HK-2 (cell line): ENCODE results near the gene LSM3.
A peak's percentile ranks its signal among the peaks of the same experiment; 100 is the strongest.

Experiments used
- DNase-seq: peaks from one replicate; pipeline ENCODE4 v3.0.0-alpha.2; 2018; ENCODE audit not compliant: unreplicated experiment

LSM3 gene

DNA sequence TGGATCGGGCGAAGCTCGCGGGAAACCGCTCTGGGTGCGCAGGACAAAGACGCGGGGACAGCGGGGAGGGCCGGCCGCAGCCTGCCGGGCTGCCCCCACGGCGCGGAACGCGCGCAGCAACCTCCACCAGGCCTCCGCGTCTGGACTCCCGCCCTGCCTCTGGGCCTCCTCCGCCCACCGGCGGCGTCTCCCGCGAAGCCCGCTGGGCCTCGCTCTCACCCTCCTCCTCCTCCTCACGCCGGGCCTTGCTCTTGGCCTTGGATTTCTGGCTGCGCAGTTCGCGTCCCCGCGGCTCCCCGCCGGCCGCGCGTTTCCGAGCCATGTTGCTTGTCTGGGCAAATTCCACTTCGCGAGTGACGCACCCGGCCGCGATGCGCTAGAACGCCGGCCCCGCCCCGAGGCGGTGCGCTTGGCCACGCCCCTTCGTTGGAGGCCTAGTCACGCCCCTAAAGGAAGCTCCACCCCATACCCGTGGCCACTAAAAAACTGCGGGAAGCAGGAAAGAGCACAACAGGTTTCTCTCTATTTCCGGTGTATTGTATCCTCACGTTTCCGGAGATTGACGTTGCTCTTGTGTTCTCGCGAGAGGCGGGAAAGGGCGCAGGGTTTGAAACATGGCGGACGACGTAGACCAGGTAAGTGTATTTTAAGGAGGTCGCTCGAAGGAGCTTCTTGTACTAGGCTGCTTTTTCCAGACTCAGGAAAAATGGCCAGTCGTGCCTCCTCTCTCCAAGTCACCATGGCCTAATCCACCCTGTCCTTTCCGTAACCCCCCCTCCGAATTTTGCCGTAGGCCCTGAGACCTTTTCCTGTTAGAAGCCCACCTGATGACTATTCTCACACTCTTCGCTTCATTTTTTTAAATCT, at the start of gene LSM3, which contains the start of gene XPC:
LSM3 (plus strand) TSS at position 571 of the 867 bp plus-strand sequence; CDS start at position 615, 44 bp downstream.
XPC (minus strand) TSS at position 355 of the 867 bp plus-strand sequence; CDS start at position 322, 33 bp downstream.
- DNase-seq: peak; percentile 90

- DNase-seq: no peak
Observed at GRCh38 chr3:14129296-14129695, 49.3 kb upstream of the LSM3 start.

GRCh38 chr3:14130230-14130629, 48.4 kb upstream of the LSM3 start:
- DNase-seq: no peak

GRCh38 chr3:14130707-14131106, 47.9 kb upstream of the LSM3 start:
- DNase-seq: no peak

DNA sequence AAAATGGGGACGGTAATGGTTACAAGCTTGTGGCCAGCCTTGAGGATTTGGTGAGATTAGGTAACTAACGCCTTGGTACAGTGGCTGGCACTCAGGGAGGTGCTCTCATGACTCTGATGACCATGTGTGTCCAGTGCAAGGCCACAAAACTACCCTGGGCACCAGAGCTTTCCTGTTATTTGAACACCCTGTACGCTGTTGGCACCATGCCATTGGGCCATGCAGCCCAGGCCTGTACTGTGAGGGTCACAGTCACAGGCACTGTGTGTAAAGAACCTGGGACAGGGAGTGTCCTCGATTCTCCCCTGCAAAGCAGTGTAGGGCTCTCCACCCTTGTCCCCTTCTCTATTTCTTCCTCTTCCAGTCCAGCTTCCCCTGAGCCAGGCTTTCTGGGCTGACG, 47.5 kb upstream of the LSM3 start:
- DNase-seq: no peak

DNA sequence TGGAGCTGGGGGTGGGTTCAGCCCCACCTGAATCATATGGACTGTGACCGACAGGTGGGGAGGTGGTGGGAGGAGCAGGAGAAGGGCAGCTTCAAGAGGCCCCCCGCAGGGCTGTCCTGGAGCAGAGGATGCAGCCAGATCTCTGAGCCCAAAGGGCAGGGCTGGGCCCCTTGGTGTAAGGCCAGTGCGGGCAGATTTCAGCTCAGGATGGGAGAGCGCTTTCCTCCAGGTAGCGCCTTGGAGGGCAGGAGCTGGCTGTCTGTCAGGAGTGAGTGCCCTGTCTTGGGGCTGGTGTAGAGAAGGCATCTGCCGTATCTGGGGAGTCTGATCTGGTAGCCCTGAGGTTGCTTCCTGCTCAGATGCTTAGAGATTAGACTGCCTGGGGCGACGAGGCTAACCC, 46.5 kb upstream of the LSM3 start:
- no peak for DNase-seq

DNA sequence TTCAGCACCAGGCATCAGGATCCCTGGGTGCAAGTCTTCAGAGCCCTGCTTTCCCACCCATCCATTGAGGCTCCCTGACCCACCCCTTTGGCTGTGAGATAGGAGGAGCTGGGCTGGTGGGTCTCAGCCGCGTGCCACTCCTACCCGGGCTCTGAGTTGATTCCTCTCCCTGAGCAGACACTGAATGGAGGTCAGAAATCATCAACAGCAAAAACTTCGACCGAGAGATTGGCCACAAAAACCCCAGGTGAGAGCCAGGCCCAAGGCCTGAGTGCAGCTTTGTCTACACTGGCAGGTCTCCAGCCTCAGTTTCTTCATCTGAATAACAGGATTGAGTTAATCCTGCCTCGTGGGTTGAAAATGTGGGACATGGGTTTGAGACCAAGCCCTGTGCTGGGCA, 45.9 kb upstream of the LSM3 start:
- no peak for DNase-seq

- no peak for DNase-seq
Observed at GRCh38 chr3:14133188-14133800, 45.3 kb upstream of the LSM3 start.

GRCh38 chr3:14133876-14134275, 44.7 kb upstream of the LSM3 start:
- no peak for DNase-seq

- DNase-seq: no peak
Observed at GRCh38 chr3:14134291-14134690, 44.3 kb upstream of the LSM3 start.

GRCh38 chr3:14135581-14135980, 43.0 kb upstream of the LSM3 start:
- DNase-seq: no peak

- DNase-seq: no peak
Observed at GRCh38 chr3:14137004-14137403, 41.6 kb upstream of the LSM3 start.

GRCh38 chr3:14137445-14137844, 41.2 kb upstream of the LSM3 start:
- DNase-seq: no peak

DNA sequence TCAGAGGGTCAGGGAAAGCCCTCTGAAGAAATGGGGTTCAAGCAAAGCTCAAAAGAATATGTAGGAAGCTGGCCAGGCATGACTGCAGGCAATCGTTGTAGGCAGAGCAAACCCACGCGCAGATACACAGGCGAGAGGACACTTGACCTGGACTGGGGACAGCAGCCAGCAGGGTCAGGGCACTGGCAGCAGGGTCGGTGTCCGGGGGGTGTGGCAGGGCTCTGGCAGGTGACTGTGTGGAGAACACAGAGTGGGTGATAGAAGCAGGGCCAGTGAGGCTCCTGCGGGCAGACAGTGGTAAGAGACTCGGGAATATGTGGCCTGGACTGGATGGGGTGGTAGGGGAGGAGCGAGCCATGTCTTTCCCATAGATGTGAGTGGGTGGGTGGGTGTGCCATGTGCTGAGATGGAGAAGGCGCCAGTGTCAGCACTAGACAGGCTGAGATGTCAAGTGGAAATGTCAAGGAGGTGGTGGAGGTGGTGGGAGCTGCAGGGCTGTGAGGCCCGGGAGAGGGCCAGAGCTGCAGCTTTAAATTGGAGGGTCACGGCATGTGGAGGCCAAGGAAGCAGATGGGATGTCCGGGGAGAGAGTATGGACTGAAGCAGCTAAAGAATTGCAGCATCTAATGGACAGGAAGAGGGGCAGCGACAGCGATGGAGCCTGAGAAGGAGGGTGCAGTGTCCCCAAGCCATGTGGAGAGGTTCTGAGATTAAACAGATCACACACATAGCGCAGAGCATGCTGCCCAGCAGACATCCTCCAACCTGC, 40.3 kb upstream of the LSM3 start:
- DNase-seq: no peak

DNA sequence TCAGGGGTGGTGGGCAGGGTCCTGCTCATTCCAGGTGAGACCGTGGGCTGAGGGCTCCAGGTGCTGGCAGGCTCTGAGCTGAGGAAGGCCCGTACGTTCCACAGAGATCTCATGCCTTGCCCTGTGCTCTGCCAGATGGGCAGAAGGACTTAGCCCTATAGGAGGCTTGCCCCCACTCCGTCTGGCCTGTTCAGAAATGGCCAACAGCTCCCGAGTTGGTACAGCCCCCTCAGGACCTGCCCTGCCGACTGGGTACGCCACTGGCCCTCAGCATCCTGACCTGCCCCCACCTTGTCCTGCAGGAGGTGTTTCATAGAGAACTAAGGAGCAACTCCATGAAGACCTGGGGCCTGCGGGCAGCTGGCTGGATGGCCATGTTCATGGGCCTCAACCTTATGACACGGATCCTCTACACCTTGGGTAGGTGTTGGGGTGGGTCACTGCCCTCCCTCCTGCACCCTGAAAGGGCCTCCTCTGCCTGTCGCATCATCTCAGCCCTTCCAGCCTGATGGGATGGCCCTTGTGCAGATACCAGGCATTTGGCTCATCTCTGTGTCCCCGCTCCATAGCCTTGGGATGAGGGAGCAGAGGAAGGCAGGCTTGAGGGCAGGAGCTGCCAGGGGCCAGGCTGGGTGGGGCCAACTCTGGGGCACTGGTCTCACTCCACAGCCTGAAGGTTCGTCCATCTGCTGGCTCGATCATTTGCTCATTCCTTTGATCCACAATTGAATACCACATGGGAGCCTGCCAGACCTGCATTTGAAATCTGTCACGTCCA, 39.5 kb upstream of the LSM3 start:
- DNase-seq: no peak

DNA sequence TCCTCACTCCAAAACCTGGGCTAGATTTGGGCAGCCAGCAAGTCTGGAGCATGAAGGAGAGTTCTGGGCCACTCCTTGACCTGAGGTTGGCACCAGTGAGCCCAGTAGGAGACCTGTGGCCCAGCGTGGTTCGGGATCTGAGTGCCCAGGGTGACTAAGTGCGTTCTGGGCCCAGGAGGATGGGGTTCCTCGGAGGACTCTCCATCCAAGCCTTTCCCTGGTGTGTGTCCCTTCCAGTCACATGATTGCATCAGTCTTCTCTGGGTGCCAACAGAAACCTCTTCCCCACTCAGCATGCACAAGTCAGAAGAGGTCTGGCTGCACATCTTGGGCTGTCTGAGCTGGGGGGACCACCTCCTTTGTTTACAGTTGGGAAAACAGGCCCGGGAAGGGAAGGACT, 38.8 kb upstream of the LSM3 start:
- DNase-seq: no peak

- no peak for DNase-seq
Observed at GRCh38 chr3:14140668-14141067, 37.9 kb upstream of the LSM3 start.

DNA sequence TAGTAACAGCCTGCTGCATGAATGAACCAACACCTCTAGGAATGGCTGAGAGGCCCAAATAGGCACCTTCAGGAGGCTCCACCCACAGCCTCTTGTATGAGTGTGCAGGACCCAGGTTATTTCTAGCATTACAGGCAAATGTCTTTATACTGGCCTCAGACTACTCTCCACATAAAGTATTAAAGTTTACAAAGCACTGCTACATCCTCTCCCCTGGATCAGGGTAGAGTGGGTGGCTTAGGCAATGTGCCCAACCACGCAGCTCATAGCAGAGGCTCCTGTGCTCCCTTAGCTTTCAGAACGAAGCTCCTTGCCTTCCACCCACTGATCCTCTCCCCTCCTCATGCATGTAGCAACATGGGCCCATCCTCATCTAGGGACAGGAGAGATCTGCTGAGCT, 37.5 kb upstream of the LSM3 start:
- DNase-seq: no peak

GRCh38 chr3:14141602-14142341, 36.8 kb upstream of the LSM3 start:
- DNase-seq: no peak

- DNase-seq: no peak
Observed at GRCh38 chr3:14142567-14143270, 35.9 kb upstream of the LSM3 start.
